ENCODE results near the gene PML.
"Not testable (repeated sequence)": the region's sequence is repeated elsewhere in the genome, so short reads cannot be mapped to it uniquely, and the experiment has no call there.

GRCh38 chr15:74075781-74076180 is 81.3 kb downstream of the PML start:
- not testable (repeated sequence) for TF ChIP-seq CTCF, EP300, POLR2AphosphoS5 (IDR thresholded peaks at IDR 0.05)
